Measurements from ENCODE around the gene IQGAP2.

IQGAP2 gene

GRCh38 chr5:76494201-76494600 lies 91.1 kb downstream of the IQGAP2 start:
- H3K9me3 ChIP-seq (ENCODE audit: control insufficient read depth, insufficient read depth, low read depth, low read length) = no peaks in the 10 kb centered on the region
- CTCF ChIA-PET = no interaction called here
- TF ChIP-seq OSR2 (tag by site-specific recombination; IDR thresholded peaks at IDR 0.05) (no peak), ZSCAN16 (tag by site-specific recombination; IDR thresholded peaks at IDR 0.05) (no peak), ZNF335 (tag by site-specific recombination; conservative IDR thresholded peaks at IDR 0.05) (no peak), ZNF292 (tag by site-specific recombination; IDR thresholded peaks at IDR 0.05; ENCODE audit: borderline replicate concordance, low read depth) (no peak), ELK4 (IDR thresholded peaks at IDR 0.05; ENCODE audit: borderline replicate concordance, low read depth, low read length) (no peak), HOXA7 (CRISPR knock-in tag; IDR thresholded peaks at IDR 0.05; ENCODE audit: borderline replicate concordance) (no peak), ZNF140 (tag by site-specific recombination; IDR thresholded peaks at IDR 0.05) (no peak), ZNF416 (tag by site-specific recombination; IDR thresholded peaks at IDR 0.05) (no peak), PRDM10 (tag by site-specific recombination; IDR thresholded peaks at IDR 0.05) (no peak), ZBTB26 (tag by site-specific recombination; optimal IDR thresholded peaks at IDR 0.05) (no peak), ZNF776 (tag by site-specific recombination; IDR thresholded peaks at IDR 0.05; ENCODE audit: borderline replicate concordance) (no peak), PRDM6 (tag by site-specific recombination; IDR thresholded peaks at IDR 0.05) (no peak), ZNF169 (tag by site-specific recombination; IDR thresholded peaks at IDR 0.05) (no peak), YY1 (tag by site-specific recombination; IDR thresholded peaks at IDR 0.05) (no peak), SP7 (tag by site-specific recombination; IDR thresholded peaks at IDR 0.05) (no peak), RBAK (tag by site-specific recombination; IDR thresholded peaks at IDR 0.05) (no peak), ZNF558 (tag by site-specific recombination; IDR thresholded peaks at IDR 0.05) (no peak)
- no peak overlapping the region for H3K4me3 ChIP-seq (ENCODE audit: low read depth, low read length)
- H3K4me1 ChIP-seq (ENCODE audit: control insufficient read depth, insufficient read depth, low read length) = peaks cover 4% of the 10 kb centered on the region; the same call in 1 of the 2 replicates
- POLR2A ChIA-PET = no interaction called here
- no peak overlapping the region for H3K27ac ChIP-seq (ENCODE audit: extremely low read depth, low read depth, low read length)
- no peaks in the 10 kb centered on the region for H3K36me3 ChIP-seq (ENCODE audit: control insufficient read depth in 2 of 2, insufficient read depth in 1 of 2, low read length in 2 of 2)

DNA sequence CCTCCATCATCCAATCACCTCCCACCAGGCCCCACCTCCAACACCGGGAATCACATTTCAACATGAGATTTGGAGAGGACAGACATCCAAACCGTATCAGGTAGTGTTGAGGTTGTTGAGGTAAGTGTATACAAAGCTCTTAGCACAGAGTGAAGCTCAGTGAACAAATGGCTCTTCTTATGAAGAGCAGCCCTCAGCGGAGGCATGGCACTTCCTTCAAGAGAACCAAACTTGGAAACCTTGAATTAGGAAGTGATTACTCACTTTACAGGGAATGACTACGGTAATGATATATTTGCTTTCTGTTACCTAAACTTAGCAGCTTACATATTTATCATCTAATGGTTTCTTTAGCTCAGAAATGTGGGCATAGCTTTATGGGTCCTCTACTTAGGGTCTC lies 92.8 kb downstream of the IQGAP2 start:
- ChIA-PET POLR2A (no interaction called here), CTCF (interaction anchor here (0.7 to 1.1 kb wide), 2 partner anchors 83 to 87 kb away, joined by 3 read pairs; no protein-coding TSS in a partner anchor)
- Histone ChIP-seq H3K4me3 (ENCODE audit: low read depth, low read length) (no peak overlapping the region), H3K27ac (ENCODE audit: extremely low read depth, low read depth, low read length) (no peak overlapping the region), H3K9me3 (ENCODE audit: control insufficient read depth, insufficient read depth, low read depth, low read length) (no peaks in the 10 kb centered on the region), H3K4me1 (ENCODE audit: control insufficient read depth, insufficient read depth, low read length) (peaks cover 3% of the 10 kb centered on the region; the same call in 1 of the 2 replicates), H3K36me3 (ENCODE audit: control insufficient read depth in 2 of 2, insufficient read depth in 1 of 2, low read length in 2 of 2) (no peaks in the 10 kb centered on the region)
- TF ChIP-seq ZNF335 (tag by site-specific recombination; conservative IDR thresholded peaks at IDR 0.05) (no peak), ZNF292 (tag by site-specific recombination; IDR thresholded peaks at IDR 0.05; ENCODE audit: borderline replicate concordance, low read depth) (no peak), ZNF548 (tag by site-specific recombination; IDR thresholded peaks at IDR 0.05) (no peak), ZFP69B (tag by site-specific recombination; IDR thresholded peaks at IDR 0.05) (no peak), ZBTB21 (tag by site-specific recombination; IDR thresholded peaks at IDR 0.05) (no peak), GFI1B (tag by site-specific recombination; IDR thresholded peaks at IDR 0.05) (no peak), ZNF654 (tag by site-specific recombination; IDR thresholded peaks at IDR 0.05; ENCODE audit: low read depth) (no peak)
- TF ChIP-seq, protein P1, sequence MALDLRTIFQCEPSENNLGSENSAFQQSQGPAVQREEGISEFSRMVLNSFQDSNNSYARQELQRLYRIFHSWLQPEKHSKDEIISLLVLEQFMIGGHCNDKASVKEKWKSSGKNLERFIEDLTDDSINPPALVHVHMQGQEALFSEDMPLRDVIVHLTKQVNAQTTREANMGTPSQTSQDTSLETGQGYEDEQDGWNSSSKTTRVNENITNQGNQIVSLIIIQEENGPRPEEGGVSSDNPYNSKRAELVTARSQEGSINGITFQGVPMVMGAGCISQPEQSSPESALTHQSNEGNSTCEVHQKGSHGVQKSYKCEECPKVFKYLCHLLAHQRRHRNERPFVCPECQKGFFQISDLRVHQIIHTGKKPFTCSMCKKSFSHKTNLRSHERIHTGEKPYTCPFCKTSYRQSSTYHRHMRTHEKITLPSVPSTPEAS (tag by site-specific recombination; IDR thresholded peaks at IDR 0.05) = no peak
- TF ChIP-seq, protein P2, sequence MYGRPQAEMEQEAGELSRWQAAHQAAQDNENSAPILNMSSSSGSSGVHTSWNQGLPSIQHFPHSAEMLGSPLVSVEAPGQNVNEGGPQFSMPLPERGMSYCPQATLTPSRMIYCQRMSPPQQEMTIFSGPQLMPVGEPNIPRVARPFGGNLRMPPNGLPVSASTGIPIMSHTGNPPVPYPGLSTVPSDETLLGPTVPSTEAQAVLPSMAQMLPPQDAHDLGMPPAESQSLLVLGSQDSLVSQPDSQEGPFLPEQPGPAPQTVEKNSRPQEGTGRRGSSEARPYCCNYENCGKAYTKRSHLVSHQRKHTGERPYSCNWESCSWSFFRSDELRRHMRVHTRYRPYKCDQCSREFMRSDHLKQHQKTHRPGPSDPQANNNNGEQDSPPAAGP (tag by site-specific recombination; IDR thresholded peaks at IDR 0.05) = no peak

Measured in HEK293 (cell line).